ENCODE data around the gene TFPT.

DNA sequence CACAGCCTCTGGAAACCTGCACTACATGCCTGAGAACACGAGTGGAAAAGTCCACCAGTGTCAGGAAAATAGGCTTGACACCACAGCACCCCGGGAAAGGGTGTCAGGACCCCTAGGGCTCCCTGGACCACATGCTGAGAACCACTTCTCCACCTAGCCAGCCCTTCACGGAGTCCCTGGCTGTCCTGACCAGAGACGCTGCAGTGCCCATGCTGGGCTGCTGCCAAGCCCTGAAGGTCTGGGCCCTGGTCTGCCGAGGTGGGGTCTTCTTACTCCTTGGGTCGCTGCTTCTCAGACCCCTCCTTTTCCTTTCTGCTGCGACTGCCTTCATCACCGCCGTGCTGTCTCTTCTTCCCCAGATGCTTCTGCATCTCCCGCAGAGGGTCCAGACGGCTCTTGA lies 41.0 kb upstream of the TFPT start:
- TF ChIP-seq, protein P1, sequence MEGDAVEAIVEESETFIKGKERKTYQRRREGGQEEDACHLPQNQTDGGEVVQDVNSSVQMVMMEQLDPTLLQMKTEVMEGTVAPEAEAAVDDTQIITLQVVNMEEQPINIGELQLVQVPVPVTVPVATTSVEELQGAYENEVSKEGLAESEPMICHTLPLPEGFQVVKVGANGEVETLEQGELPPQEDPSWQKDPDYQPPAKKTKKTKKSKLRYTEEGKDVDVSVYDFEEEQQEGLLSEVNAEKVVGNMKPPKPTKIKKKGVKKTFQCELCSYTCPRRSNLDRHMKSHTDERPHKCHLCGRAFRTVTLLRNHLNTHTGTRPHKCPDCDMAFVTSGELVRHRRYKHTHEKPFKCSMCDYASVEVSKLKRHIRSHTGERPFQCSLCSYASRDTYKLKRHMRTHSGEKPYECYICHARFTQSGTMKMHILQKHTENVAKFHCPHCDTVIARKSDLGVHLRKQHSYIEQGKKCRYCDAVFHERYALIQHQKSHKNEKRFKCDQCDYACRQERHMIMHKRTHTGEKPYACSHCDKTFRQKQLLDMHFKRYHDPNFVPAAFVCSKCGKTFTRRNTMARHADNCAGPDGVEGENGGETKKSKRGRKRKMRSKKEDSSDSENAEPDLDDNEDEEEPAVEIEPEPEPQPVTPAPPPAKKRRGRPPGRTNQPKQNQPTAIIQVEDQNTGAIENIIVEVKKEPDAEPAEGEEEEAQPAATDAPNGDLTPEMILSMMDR (IDR thresholded peaks at IDR 0.05; ENCODE audit: insufficient read depth, low read depth, low read length): no peak
- no peak for TF ChIP-seq EZH2 (IDR thresholded peaks at IDR 0.05; ENCODE audit: insufficient read depth, low read length)
